T-helper 1 cell (primary cell): Measurements from ENCODE around the gene SH3GL2.
"Not testable (repeated sequence)": the region's sequence is repeated elsewhere in the genome, so short reads cannot be mapped to it uniquely, and the experiment has no call there.

Experiments used
- DNase-seq, 5 donors: peaks; one replicate each; pipeline ENCODE4 v3.0.0-alpha.2; 2012 to 2020

The SH3GL2 gene

DNA sequence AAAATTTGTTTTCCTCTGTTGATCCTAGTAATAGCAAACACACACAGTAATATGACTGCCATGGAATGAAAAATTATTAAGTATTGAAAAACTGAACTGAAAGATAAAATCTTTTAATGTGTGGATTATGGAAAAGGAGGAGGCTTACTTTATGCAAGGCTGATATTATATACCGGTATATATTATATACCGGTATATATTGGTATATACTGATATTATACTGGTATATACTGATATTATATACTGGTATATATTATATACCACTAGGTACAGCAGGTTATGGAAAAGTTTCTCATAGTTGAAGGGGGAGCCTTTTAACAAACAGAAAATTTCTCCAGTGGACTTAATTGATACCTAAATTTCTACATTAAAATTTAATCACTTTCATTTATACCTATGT is 181.4 kb downstream of the SH3GL2 start:
- no peak for DNase-seq

DNA sequence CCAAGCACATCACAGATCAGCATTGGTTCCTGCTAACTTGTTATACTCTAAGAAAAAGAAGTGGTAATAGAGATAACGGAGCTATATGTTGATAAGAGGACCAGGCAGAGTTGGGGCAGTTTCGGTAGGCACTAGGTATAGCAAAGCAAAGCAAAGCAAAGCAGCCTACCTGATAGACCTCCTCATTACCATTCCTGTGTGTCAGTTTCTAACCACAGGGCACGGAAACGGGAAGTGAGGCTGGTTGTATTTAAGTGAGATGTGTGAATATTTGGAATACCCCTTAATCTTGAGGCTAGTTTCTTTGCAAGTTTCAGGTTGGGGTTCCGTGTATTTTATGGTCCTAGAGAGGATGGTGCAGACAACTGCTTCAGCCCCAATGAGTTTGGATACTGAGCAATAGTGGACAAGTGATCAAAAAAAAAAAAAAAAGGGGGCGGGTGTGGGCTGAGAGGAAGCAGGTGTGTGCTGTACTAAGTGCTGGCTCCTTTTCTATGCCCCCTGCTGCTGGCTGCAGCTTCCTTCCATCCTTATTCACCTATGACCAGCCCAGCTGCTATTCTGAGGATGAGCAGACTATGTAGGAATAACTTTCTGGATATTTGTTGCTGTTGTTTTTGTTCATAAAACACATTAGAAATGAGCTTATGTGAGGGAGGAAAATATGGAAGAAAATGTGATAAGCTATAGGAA is 183.3 kb downstream of the SH3GL2 start:
- no peak for DNase-seq

DNA sequence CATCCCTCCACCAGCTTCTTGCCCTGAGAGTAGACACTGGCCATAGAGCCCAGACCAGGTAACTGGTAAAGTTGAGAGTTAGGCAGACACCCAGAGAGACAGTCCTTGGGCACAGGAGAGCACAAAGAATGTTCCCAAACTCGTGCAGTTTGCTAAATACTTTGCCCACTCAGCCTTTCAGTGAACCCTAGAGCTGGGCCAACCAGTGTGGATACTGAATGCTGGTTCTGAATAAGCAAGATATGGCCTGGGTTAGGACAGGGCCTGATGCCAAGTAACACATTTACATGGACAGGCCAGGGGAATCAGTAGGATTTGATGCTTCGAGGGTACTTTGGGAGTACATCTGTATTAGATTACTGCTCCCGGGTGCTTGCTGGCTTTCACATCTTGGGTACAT is 185.4 kb downstream of the SH3GL2 start:
- no peak for DNase-seq

DNA sequence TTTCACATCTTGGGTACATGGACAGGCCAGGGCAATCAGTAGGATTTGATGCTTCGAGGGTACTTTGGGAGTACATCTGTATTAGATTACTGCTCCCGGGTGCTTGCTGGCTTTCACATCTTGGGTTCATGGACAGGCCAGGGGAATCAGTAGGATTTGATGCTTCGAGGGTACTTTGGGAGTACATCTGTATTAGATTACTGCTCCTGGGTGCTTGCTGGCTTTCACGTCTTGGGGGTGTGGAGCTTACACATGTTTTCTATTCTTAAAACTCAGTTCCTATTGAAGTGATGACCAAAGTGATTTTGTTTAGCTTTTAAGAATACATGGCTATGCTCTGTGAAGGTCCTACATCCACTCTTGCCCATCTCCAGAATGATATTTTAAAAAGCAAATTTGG is 186.3 kb downstream of the SH3GL2 start:
- DNase-seq: not testable (repeated sequence)

DNA sequence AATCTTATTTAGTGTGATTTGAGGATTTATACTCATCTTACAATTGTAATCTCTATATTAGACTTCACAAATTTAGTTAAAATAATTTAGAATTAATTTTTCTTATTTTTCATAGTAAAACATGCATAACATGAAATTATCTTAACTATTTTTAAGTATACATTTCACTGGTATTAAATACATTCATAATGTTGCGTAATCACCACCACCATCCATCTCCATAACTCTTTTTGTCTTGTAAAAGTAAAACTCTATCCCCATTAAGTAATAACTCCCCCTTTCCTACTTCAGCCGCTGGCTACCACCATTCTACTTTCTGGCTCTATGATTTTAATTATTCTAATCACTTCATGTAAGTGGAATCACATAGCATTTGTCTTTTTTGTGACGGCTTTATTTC is 193.4 kb downstream of the SH3GL2 start:
- DNase-seq: no peak

DNA sequence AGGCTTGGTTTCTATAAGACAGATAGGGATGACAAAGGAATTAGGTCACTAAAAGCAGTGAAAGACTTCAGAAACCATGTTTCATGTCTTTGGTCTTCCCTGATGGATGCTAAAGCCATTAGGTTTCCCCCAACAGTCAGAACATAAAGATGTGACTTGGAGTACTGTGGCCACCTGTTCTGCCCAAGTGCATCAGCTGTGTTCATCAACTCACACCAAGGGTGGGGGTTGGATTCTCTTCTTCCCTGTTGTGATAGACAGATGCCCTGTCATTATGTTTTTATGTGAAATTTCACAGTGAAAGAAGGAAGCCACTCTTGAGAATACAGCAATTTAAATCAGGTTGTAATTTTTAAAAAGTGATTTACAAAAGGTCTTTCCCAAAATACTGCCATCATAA is 196.8 kb downstream of the SH3GL2 start:
- DNase-seq: no peak

DNA sequence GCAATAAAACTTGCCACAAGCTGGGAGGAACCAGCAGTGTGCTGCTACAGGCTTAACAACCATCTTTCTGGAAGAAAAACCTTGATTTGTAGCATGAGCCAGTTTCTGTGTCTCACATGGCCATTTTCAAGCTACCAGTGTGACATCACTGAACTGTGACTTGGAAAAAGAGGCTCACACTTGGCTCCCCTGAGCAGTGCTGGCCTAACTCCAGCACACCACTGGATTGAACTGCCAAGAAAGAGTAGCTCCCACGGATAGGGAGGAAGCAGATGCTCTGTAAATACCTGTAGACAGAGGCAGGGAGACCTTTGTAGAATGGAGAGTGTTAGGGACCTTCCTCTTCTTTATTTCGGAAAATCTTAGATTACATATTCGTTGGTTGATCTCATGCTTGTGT is 197.9 kb downstream of the SH3GL2 start:
- no peak for DNase-seq

DNA sequence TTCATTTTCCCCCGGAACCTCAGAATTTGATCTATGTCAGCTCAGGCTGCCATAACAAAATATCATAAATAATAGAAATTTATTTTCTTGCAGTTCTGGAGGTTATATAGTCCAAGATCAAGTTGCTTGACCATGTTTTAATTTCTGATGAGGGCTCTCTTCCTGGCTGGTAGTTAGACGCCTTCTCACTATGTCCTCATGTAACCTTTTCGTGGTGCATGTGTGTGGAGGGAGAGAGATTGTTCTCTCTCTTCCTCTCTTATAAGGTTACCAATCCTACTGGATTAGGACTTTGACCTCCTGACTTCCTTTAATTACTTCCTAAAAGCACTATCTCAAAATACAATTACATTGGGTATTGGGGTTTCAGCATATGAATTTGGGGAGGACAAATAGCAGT is 198.6 kb downstream of the SH3GL2 start:
- no peak for DNase-seq

DNA sequence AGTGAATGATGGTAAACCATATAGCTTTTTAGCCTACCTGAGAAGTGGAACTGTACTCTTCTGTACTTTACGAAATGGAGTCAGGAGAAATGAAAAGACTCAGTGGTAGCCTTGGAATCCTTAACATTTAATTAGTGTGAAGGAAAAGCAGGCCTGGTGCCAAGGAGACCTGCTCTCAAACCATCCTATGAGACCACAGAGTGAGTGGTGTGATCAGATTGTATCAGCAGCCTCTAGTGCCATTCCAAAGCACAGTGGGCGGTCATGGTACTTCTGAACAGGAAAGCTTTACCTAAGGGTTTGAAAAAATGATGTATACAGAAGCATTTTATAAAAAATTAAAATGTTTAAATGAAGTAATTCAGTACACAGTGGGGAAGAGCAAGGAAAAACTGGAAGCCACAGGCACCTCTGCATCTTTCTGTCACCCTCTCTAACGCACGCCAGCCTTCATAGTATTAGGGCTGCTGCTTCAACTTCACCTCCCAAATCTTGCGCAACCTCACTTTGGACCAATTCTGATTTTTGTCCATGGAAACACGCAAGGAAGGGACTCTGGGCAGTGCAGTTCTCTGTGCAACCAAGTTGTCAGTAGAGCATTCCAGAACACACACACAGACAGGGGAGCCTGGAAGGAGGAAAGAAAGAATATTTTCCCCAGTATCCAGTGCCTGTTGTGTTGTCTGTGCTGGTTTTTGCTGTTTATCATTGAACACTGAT is 203.7 kb downstream of the SH3GL2 start:
- no peak for DNase-seq

DNA sequence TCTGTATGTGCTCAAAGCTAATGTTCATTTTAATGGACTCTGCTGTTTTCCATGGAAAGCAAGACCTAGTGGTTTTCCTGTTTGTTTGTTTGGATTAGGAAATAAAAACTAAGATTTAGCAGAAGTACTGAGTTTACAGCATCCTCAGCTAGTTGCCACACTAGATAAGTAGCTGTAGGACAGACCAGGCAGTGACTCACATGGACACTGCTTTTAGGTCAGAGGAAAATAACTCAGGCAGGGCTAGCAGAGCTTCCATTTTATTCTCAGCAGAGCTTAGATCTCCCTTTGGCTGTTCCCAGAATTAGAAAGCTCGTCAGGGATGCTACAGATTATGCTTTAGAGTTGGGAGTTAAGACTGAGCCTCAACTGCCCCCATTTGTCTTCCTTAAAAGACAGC is 204.4 kb downstream of the SH3GL2 start:
- DNase-seq: no peak

DNA sequence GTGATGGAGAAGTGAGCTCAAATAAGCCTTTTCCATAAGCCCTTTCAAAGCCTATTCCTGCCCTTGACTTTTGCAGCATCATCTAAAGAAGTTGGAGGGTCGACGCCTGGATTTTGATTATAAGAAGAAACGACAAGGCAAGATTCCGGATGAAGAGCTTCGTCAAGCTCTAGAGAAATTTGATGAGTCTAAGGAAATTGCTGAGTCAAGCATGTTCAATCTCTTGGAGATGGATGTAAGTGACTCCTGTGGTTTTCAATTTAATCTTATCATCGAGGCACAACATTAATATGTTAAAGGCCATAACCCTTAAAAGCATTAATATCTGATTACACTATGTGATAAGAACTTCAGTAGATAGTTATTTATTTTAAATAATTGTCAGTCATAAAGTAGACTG is 210.4 kb downstream of the SH3GL2 start:
- no peak for DNase-seq

DNA sequence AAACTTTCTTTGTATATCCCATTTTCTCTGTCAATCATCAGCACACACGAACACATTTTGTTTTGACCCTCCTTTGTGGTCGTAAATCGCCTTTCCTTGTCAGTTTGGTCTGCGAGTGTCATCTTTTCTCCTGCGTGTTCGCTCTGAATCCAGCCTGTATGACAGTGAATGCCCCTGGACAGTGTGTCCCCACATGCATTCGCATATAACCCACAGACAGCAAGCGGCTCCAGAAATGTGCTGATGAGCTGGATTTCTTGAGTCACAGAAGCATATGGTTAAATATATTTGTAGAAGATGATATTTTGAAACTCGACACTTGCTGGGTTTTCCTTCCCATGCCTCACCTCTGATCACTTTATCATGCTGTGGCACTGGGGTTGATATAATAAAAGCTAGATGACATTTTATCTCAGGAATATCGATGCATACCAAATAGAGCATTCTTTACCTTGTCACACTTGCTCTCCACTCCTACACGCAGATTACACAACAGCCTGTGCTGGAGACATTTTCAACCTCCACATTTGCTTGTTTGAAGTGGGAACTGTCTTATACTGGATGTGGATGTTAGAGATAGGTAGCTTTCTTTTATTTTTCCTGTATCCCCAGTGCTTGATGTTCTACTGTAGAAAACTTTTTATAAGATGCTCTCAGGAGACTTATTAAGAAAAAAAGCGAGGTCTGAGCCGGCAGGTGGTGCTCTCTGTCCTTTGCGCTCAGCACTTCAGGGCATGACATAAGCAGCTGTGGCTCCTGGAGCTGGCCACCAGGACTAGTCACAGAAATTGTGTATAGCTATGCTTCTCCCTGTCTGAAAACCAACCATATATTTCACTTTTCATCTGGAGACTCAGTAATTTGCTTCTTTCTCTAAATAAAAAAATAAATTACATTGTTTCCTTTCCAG is 215.1 kb downstream of the SH3GL2 start:
- no peak for DNase-seq

DNA sequence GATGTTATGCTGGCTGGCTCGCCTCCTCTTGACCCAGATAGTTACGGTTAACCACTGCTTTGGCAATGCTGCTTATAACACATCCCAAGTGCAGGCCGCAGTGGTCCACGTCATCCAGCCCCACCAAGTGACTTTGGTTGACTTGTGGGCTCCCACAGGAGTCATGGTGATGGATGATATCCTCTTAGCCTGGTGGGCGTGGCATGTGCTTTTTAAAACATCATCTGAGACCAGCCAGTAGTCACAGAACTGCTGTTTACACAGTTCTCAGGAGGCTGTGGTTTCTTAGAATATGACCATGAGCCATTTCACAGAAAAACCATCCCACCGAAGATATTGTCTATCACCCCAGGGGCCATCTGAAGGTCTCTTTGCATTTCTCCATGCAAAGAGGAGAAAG is 216.9 kb downstream of the SH3GL2 start:
- DNase-seq: no peak

DNA sequence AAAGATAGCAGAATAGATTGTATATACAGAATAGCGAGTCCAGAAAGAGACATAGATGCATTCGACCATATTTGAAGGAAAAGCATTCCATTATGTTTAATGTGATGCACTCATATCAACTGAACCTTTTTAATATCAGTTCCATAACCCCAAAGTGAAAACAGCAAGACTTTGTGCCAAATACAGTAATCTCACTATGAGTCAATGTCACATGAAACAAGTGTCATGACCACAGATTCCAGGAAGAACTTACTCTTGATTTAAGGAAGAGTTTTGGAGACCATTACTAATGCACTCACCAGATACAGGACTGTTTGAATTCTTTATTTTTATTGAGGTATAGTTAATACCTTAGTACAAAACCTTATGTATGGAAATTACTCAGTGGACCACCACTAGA is 220.5 kb downstream of the SH3GL2 start:
- DNase-seq: no peak

DNA sequence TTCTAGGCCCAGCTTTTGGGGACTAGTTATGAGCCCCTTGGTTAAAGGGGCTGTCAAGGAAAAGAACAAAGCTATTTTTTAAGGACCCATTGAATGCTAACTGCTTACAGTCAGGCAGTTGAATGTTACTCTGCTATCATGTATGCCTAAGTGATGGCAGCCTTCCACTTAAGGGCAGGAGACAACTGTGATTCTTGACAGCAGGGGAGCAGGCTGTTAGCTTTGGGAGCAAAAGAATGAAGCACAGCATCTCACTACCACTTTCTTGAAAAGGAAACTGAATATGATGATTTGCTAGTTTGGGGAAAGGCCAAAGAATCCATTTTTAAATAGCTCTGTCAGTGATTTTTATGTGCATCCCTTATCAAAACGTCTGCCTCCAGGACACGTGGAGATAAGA is 221.6 kb downstream of the SH3GL2 start:
- no peak for DNase-seq

DNA sequence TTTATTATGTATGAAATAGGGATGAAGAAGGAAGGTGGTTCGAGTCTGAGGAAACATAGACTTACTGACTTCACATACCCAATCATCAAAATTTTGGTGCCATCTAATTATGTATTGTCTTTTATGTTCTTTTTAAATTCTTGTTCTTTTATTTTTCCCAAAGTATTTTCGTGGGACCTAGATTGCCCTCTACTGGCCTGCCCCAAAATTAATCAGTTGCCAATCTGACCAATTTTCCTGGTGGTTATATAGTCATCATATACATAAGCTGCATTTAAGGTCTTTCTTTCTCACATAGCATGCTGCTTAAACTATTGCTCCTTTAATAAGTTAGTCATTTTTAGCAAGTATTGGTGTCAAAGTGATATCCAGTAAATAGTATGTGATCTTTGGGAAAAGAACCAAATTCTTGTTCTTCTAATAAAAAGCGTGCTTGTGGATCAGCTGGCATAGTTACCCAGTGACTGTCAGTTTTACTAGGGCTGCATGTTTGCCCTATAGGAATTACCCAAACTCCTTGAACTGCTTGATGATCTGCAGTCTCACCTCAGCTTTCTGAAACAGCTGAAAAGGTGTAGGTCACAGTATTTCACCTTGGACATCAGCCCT is 223.5 kb downstream of the SH3GL2 start:
- no peak for DNase-seq

DNA sequence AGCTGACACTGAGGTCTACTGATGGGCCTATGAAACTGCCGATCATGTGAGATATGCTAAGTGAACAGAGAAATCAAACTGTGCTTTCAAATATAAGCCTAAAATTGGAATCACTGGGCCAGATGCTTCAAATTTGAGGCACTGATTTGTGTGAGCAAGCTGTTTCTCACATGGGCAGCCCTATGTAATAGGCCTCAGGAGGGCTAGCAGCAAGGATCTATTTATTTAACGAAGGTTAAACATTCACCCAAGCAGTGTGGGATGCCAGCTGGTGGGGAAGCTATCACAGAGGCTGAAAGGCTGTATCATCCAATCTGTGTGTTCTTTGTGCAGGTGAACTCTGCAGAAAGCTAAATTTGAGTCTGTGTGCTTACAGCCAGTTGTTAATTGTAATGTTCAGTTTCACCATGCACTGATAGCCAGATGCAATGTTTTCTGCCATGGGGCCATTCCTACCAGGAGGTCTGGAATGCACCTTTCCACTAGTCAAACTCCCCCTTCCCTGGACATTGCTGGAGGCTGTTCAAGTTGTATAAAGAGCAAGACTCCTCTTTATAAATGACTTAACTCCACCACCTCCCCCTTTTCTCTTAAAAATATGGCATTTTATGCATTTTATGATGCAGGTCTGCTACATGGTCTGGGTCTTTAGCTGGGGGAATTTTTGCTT is 228.9 kb downstream of the SH3GL2 start:
- no peak for DNase-seq

DNA sequence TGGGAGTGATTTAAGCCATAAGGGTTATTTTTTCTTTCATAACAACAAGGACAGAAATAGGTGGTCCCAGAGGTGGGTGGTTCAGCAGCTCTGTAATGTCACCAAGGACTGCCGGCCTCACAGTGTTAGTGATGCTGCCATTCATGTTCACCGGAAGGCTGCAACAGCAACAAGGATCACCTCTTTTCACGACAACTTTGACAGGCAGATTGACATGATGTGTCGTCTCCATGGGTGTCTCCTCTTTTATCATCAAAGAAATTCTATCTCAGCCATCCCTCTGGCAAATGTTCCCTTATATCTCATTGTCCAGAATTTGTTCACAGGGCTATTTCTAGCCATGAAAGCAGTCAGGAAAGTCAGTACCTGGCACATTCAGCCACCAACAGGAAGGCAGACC is 231.5 kb downstream of the SH3GL2 start:
- no peak for DNase-seq

DNA sequence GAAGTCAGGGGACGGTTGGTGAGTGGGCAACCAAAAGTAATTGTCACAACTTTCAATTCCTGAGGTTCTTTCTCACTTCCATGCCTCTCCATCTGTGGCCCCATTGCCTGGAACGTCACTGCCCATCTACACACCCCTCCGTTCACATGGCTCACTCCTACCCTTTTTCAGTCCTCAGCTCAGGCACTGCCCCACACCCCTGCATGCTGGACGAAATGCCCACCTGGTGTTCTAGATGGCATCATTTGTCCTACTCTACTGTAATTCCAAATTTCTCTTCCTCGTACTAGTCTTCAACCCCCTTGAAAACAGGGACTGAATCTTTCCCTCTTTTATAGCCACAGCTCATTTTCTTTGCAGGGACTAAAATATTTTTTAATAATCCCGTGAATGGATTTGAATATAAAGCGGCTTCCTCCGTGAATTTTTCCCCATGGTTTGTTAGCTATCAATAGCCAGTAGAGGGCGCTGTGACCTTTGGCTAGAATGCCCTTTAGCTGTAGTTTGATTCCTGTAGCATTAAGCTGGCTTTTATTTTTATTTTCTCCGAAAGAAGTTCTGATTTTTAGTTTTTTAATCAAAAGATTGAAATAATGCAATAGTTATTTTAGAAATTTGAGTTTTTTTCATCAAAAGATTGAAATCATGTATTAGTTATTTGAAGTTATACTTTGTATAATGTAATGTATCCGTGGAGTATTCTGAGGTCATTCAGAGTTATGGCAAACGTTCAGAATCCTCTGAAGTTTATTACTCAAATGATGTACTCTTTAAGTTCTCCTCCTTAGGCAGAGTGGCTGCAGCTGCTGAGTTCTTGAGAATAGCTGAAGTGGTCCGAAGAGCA is 232.1 kb downstream of the SH3GL2 start:
- peak in 2 of 5 donors; percentile 2 to 19 for DNase-seq

DNA sequence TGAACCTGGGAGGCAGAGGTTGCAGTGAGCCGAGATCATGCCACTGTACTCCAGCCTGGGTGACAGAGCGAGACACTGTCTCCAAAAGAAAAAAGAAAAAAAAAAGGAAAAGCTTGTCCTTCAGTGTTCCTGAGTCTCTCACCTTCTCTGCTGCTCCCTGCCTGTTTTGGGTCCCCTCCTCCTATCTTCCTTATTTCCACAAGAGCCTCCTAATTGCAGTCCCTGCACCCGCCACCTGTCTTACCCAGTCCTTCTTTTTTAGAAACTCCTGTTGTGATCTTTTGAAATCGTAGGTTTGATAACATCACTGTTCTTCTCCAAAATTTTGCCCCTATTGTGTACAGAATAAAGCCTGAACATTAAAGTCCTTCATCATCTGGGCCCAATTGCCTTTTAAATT is 234.9 kb downstream of the SH3GL2 start:
- DNase-seq: no peak

DNA sequence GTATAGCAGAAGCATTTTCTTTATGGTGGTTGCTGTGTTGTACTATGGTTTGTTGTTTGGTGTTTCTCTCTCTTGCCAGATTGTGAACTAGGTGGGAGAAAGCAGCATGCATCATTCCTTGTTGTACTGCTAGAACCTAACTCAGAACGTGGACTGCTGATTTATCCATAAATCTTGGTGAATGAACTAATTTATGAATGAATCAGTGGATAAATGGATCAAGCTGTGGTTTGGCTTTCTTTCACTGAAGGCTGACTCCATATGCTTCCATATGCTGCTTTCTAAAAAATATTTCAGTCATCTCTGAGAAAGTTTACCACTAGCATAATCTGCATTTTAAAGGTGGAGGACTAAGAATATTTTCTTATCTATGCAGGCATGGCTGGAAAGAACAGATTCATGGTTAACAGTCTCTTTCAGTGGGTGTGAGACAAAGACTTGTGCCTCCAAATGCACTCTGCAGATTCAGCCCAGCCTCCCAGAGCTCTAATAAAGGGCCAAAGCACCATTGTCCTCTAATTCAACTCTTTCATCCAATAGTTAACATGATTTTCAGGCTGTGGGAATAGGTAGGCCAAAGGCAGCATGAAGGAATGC is 237.7 kb downstream of the SH3GL2 start:
- DNase-seq: no peak
